Left kidney (tissue), 8 donors: Measurements from ENCODE around the gene YY2. TPM values are rescaled to one million over a fixed set of nuclear protein-coding genes. Genes with fewer than 3 reads are reported as not detected.
"Not testable (repeated sequence)": the region's sequence is repeated elsewhere in the genome, so short reads cannot be mapped to it uniquely, and the experiment has no call there.

Source experiments
- DNase-seq: peaks from one replicate; pipeline ENCODE4 v3.0.0-alpha.2; 2013
- long read RNA-seq, 8 donors: transcript quantifications; one replicate each; lab custom pipeline, GENCODE V29; 2026
- polyA plus RNA-seq: library from polyadenylated mRNA; unstranded; fragments of 120-200 nt; gene quantifications from one replicate; pipeline ENCODE4 v1.2.1, GENCODE V29; 2013; ENCODE audit not compliant: insufficient read length

Gene YY2
- 3.2 TPM for polyA plus RNA-seq
- long read RNA-seq, donor 1, partial matches to known transcripts, result 0 of 4 reads
- long read RNA-seq, donor 1, other reads (novel, unspliced or antisense), result 0 of 4 reads
- long read RNA-seq, donor 2, partial matches to known transcripts, result 0 of 3 reads
- long read RNA-seq, donor 2, other reads (novel, unspliced or antisense), result 0 of 3 reads
- long read RNA-seq, donor 3, partial matches to known transcripts, result 0 of 3 reads
- long read RNA-seq, donor 3, other reads (novel, unspliced or antisense), result 0 of 3 reads
- long read RNA-seq, donor 4, result 0 reads
- long read RNA-seq, donor 5, partial matches to known transcripts, result 0 of 1 reads
- long read RNA-seq, donor 5, other reads (novel, unspliced or antisense), result 0 of 1 reads
- long read RNA-seq, donor 6, partial matches to known transcripts, result 0 of 3 reads
- long read RNA-seq, donor 6, other reads (novel, unspliced or antisense), result 0 of 3 reads
- long read RNA-seq, donor 7, transcript YY2-201 (1 exons, 2,741 nt), result major isoform, 5 of 5 reads
- long read RNA-seq, donor 7, partial matches to known transcripts, result 0 of 5 reads
- long read RNA-seq, donor 7, other reads (novel, unspliced or antisense), result 0 of 5 reads
- long read RNA-seq, donor 8, partial matches to known transcripts, result 0 of 2 reads
- long read RNA-seq, donor 8, other reads (novel, unspliced or antisense), result 0 of 2 reads

DNA sequence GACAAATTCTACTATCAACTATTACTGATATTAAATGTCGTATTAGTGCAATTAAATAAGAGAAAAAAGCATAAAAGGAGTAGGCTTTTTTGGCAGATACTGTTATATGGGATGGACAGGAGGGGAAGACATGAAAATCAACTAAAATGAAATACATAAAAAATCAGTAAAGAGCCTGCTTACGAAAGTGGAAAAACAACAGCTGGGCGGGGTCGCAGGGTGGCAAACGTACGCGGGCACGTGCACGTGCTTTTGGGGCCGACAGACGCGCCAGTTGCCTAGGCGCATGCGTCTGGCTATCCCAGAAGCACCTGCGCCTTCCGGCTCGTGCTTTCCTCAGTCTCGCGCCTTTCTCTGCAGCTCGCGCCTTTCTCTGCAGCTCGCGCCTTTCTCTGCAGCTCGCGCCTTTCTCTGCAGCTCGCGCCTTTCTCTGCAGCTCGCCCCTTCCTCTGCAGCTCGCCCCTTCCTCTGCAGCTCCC lies at the start of gene YY2:
TSS of gene YY2 (plus strand) at position 51 of the 479 bp plus-strand sequence. CDS start 498 bp downstream, outside the sequence.
- DNase-seq, result no peak

DNA sequence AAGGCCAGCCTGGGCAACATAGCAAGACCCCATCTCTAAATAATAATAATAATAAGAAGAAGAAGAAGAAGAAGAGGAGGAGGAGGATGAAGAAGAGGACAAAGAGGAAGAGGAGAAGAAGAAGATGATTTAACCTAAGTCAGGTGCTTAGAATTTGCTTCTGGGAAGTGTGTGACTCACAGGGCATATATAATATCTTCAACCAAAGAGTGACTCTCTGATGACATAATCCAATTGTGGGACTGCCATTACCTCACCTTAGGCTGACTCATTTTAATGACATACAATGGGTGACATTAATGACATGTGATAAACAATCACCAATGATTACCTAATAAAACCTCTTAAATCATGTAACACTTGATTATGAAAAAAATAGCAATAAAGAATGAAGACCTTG lies 49.1 kb upstream of the YY2 start:
- DNase-seq, result no peak

DNA sequence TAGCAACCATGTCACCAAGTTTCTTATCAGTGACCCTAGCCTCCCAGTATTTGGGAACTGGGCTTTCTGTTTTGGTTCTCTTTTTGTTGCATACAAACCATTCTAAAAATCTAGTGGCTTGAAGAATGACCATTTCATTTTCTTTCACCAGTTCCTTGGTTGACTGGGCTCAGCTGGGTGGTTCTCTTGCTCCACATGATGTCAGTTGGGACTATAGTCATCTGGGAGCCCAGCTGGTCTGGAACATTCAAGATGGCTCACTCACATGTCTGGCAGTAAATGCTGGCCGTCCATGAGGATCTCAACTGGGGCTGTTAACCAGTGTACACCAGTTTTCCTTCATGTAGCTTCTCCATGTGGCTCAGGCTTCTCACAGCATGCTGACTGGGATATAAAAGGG lies 44.0 kb upstream of the YY2 start:
- no peak for DNase-seq

DNA sequence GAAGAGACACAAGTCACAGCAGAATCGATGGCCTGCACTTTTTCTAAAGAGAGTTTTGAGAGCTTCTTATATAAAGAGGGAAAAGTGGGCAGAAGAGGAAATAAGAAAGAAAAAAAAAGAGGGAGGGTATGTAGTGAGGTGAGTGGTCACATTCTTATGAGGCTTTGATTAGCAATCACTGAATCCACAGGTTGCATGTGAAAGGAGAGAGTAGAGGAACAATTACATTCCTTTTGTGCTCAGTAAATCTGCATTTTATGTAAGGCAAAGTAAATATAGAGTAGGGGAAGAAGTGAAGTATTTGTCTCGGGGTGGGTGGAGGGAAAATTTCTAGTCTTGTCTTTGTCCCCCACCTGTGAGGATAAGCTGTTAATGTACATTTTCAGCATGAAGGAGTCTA lies 43.2 kb upstream of the YY2 start:
- no peak for DNase-seq

DNA sequence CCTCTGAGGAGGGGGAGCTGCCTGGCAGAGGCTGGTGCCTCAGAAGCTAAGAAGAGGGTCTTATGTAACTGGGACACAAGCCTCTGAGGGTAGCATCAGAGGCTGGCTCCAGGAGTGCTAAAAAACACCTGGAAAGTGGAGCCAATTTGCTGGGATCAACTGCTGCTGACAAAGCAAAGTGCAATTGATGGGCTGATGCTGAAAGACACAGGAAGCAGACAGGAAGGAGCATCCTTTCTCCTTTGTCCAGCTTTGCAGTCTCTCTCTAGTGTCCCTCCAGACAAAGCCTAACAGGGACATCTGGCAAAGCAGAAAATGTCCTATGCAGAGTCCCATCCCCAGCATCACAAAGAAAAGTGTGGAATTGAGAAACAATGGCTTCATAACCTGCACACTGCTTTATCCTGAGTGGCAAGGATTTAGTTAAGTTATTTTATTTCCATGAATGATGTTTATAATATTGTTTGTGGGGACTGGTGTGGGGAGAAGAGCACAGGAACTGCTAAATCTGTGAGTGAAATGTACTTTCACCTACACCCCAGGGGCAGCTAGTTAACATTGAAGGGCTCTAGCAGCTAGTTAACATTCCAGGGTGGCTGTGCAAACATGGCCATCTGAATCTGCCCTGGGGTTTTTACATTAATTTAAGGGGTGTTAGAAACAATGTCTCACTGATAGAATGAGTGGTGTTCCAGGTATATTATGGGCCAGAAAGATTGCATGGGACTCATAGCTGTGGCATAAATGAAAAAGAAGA lies 42.0 kb upstream of the YY2 start:
- DNase-seq, result no peak

DNA sequence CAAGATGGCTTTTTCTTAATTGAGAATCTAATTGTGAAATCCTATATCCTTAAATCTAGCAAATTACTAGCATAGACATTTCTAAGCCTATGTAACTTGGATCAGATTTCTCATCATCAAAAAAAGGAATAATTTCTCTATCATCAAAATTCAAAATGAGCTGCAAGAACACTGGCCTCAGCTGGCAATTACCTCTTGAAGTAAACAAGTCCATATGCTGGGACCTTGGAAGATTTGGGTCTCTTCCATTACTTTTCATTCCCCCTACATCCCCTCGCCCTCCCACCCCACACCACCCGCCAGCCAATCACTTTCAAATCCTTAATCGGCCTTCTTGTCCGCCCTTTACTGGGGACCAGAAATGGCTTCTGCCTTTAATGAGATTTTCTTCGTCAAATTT lies 39.7 kb upstream of the YY2 start:
- no peak for DNase-seq

DNA sequence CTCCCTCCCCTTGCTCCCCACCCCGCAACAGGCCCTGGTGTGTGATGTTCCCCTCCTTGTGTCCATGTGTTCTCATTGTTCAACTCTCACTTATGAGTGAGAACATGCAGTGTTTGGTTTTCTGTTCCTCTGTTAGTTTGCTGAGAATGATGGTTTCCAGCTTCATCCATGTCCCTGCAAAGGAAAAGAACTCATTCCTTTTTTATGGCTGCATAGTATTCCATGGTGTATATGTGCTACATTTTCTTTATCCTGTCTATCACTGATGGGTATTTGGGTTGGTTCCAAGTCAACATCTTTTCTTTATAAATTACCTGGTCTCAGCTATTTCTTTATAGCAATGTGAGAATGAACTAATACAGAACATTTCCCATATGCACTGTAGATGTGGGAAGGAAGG lies 35.6 kb upstream of the YY2 start:
- not testable (repeated sequence) for DNase-seq

DNA sequence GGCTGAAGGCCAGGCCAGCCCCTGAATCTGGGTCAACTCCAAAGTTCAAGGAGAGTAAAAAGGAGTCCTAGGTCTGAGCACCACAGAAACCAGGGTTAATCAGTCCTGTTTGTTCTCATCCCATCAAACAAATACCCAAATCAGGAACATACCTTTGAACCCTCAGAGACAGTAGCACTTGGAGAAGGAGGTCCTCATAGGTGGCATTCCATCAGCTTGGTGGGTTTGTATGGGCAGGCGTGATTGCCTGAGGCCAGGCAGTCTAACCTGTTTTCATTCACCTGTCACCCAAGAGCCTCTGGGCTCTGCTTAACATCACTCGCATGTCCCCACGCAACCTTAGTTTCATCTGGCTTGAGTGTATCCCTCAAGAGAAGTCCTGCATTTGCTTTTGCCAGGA lies 33.9 kb upstream of the YY2 start:
- DNase-seq, result no peak

DNA sequence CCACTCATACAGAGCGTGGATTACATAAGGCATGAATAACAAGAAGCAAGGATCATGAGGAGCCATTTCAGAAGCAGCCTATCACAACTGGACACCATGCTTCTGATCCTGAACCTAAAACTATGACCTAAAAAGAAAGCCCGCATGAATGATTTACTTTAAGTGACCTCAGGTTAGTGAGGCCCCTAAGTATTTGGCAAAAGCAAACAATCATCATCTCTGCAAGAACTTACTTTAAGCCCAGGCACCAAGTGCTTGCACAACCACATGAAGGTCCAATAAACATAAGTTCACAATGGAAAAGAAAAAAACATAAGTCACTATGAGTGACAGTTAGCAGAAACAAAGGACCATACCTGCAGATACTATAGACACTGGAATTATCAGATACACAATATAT lies 24.3 kb upstream of the YY2 start:
- DNase-seq, result no peak

DNA sequence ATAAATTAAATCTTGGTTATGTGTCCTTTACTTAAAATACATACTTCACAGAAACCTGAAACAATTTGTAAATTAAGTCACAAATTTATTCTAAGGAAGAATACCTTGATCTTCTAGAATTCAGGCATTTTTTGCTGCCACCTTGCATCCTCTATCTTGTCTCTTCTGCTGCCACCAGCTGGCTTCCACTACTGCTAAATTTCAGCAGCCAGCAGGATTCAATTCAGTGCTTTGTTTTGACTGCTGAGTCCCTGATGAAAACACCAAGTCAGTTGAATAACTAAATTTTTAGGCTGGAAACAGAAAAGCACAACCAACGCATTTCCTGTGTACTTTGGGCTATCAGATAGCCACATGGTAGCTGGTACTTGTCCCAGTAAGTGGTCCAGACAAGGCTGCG lies 18.7 kb upstream of the YY2 start:
- no peak for DNase-seq

DNA sequence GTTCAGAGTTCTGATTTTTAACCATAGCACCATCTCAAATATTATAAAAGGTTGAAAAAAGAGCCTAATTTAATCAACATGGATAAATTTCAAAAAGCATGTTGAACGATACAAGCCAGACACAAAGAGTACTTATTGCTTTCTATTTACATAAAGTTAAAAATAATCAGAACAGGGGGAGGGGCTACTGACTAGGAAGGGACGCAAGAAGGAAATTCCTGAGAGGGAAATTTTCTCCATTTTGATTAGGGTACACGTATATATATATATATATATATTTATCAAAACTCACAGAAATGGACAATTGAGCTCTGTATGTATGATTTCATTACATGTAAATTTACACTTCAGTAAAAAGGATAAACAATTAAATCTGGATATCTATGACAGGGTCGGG lies 16.9 kb upstream of the YY2 start:
- DNase-seq, result no peak

DNA sequence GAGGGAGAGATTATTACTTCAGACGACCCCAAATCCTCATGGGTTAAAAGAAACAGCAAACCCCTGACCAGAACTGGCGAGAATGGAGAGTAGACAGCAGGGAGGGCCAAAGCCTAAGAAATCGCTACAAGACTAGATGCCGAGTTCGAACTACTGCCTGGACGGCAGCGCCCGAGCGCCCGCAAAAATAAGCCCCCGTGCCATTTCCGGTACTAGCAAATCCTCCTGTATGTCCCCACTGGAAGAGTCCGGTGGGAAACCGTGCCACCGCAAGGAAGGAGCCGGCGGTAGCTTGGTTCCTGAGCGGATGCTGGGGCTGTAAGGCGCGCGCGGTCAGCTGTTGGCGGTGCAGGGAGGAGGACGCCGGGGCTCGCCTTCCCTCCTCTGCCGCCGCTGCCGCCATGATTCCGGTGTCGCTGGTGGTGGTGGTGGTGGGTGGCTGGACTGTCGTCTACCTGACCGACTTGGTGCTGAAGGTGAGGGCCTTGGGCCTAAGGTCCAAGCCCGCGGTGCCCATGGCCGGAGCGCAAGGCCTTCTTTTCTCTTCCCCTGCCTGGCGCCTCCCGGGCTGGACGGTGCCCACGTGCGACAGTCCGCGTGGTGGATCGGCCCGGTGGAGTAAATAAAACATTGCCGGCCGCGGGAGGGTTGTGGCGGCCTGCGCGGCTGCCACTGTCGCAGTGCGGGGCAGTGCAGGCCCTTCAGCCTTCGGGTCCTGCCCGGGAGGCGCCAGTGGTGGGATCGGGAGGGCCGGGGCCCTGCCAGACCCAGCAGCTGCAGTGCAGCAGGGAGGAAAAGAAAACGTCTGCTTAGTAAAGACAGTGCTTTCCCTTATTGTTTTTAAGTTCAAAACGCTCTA lies 16.2 kb upstream of the YY2 start, which contains the start of gene MBTPS2:
TSS of gene MBTPS2 (plus strand) at position 284 of the 859 bp plus-strand sequence. CDS start at position 402, 118 bp downstream.
- peak; percentile 87 for DNase-seq

DNA sequence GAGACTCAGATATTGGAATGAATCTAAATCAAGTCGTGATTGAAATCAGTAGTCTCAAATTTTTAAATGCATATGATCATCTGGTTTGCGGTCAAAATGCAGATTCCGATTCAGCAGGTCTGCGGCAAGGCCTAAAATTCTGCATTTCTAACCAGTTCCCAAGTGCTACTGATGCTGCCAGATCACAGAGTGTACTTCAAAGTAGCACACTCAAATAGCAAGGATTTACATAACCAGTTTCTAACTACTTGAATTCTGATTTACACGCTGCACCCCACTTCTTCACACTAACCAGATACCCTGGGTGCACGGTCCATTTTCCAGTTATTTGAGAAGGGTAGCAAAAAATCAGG lies 15.6 kb upstream of the YY2 start:
- peak; percentile 7 for DNase-seq

DNA sequence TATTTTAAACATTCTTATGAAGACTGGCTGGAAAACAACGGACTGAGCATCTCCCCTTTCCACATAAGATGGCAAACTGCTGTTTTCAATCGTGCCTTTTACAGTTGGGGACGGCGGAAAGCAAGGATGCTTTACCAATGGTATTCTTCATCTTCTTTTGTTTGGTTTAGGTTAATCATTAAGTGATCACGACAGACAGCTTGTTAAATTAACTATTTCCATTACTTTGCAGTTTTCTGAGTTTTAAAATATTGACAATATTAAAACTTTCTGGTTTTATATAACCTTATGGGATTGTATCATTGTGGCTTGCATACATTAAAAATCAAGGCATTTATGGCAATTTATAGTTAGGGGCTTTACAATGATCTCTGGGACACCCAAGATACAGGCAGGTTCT lies 12.6 kb upstream of the YY2 start:
- no peak for DNase-seq

DNA sequence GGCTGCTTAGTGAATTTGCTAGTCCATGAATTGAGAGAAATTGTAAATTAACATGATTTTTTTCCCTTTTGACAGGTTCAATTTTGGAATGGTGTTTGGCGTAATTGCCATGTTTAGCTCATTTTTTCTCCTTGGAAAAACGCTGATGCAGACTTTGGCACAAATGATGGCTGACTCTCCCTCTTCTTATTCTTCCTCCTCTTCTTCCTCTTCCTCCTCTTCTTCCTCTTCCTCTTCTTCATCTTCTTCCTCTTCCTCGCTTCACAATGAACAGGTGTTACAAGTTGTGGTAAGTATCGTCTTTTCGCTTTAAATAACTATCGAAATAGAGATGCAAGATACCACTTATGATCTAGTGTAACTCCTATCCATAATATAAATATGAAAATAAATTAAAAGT lies 10.7 kb upstream of the YY2 start:
- DNase-seq, result no peak

DNA sequence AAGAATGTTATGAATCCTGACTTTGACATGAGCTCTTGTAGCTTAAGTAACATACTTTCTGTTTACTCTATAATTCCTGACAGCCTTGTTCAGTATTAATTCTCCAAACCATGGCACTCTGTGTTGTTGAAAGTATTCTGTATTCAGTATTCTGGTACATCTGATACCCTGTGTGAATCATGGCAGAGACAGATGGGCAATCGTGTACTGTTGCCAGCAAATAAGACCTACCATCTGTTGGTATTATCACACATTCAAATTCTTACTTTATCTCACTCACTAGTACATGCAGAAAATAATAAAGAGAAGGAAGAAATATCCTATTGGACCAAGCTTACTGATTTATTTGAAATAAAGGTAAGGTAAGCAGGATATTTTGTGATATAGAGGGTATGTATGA lies 8.4 kb upstream of the YY2 start:
- DNase-seq, result no peak

DNA sequence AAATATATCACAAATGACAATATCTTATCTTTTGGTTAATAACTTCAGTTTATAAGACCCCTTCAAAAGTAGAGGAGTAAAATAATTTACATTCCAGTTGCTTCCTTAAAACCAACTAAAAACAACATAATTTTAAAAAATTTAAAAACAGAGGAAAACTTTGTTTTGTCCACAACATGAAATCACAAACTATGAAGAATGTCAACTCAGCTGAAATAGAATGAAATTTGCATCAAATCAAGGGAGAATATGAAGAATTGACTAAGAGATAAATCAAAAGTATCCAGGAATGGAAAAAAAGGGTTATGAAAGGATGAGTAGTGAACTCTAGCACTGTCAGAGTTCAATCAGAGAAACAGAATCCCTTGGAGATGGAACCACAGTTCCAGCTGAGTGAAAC lies 2.2 kb upstream of the YY2 start:
- no peak for DNase-seq

DNA sequence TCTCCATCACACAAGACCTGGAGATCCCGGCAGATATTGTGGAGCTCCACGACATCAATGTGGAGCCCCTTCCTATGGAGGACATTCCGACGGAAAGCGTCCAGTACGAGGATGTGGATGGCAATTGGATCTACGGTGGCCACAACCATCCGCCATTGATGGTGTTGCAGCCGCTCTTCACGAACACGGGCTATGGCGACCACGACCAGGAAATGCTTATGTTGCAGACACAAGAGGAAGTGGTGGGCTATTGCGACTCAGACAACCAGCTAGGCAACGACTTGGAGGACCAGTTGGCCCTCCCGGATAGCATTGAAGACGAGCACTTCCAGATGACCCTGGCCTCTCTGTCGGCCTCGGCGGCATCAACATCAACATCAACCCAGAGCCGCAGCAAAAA lies 717 bp downstream of the YY2 start:
- no peak for DNase-seq

DNA sequence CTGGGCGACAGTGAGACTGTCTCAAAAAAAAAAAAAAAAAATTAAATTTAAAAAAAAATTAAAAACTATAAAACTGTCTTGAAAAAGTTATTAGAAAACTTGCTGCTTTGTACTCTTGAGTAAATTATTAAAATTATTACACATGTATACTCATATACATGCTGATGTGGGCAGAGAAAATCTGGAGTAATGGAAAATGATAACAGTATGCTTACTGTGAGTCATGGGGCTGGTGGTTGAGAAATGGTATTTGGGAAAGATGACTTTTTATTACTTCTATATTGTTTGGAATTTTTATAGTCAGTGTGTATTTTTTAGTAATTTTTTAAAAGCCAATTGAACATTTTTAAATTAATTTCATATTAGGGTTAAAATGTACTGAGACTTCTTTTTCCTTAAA lies 7.5 kb downstream of the YY2 start:
- DNase-seq, result no peak

DNA sequence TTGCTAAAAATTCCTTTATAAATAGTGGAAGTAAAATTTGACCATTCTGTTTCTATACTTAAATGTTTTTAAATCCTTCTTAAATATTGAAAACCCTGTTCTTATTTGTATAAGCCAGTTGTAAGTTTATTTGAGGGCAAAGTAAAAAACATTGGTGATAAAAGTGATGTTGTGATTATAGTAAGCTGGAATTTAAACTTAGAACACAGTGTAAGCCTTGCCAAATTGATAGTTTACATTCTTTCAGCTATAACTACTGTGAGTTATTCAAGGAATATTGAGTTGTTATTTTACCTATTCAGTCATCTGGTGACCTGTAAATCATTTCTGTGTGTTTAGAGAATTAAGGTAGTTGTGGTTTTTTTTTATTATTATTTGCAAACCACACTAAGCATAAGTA lies 9.6 kb downstream of the YY2 start:
- no peak for DNase-seq

DNA sequence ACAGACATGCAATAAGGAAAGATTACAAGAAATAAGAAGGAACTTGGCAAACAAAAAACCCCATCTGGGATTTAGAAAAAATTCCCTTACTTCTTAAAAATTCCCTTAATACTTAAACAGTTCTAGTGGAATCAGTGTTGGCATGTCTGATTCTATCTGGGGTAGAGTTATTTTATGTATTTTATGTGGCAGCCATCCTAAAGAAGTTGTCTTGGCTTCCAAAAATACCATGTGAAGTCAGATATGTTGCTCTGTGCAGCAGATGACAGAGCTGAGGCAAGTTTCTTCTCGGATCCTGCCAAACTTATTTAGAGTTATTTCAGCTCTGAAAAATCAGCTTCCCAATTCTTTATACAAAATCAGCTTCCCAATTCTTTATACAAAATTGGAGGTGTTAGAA lies 14.7 kb downstream of the YY2 start:
- no peak for DNase-seq
